Fibroblast of lung (primary cell): ENCODE results near the gene DAZAP2. TPM values are rescaled to one million over a fixed set of nuclear protein-coding genes. Genes with fewer than 3 reads are reported as not detected.

Experiments used
- DNase-seq, 2 donors: peaks; one replicate each; pipeline versions ENCODE4 v3.0.0 to v3.0.0-alpha.2; 2010; ENCODE audit warnings: low read depth in 2 of 2
- H2AFZ ChIP-seq: 2 replicates; pipeline ENCODE4 v1.5.1; 2012; ENCODE audit warnings: low read length, control low read depth, inconsistent platforms
- H3K27ac ChIP-seq: 2 replicates; pipeline ENCODE4 v1.5.1; 2011; ENCODE audit warnings: low read length, control low read depth; ENCODE audit not compliant: insufficient read depth
- H3K27me3 ChIP-seq: 2 replicates; pipeline ENCODE4 v1.5.1; 2011; ENCODE audit warnings: mild to moderate bottlenecking, low read length; ENCODE audit not compliant: control insufficient read depth, insufficient read depth
- H3K36me3 ChIP-seq: 2 replicates; pipeline ENCODE4 v1.5.1; 2011; ENCODE audit warnings: low read length; ENCODE audit not compliant: control insufficient read depth, insufficient read depth
- H3K4me1 ChIP-seq: 2 replicates; pipeline ENCODE4 v1.5.1; 2011; ENCODE audit warnings: low read length; ENCODE audit not compliant: control insufficient read depth, insufficient read depth; ENCODE audit errors: extremely low read depth
- H3K4me2 ChIP-seq: 2 replicates; pipeline ENCODE4 v1.5.1; 2011; ENCODE audit warnings: low read length, control low read depth; ENCODE audit not compliant: insufficient read depth; ENCODE audit errors: extremely low read depth
- H3K4me3 ChIP-seq, 4 experiments: fragments of 200-600 bp in 1 of 4; sonication (generic) in 1 of 4; replicated peaks in 1 of 4; 2 replicates each; pipeline ENCODE4 v1.5.1; 2011 to 2016; ENCODE audit warnings: low read length in 4 of 4, low read depth in 3 of 4, mild to moderate bottlenecking in 3 of 4, control low read depth in 2 of 4, inconsistent platforms in 1 of 4, mixed read lengths in 1 of 4; ENCODE audit not compliant: insufficient read depth in 1 of 4; ENCODE audit errors: control extremely low read depth in 1 of 4
- H3K79me2 ChIP-seq: 2 replicates; pipeline ENCODE4 v1.5.1; 2012; ENCODE audit warnings: mild to moderate bottlenecking, low read length, inconsistent platforms; ENCODE audit not compliant: control insufficient read depth, insufficient read depth
- H3K9ac ChIP-seq: 2 replicates; pipeline ENCODE4 v1.5.1; 2011; ENCODE audit warnings: mild to moderate bottlenecking, low read length, control low read depth; ENCODE audit not compliant: insufficient read depth
- H3K9me3 ChIP-seq: 2 replicates; pipeline ENCODE4 v1.5.1; 2012; ENCODE audit warnings: low read depth, low read length; ENCODE audit not compliant: control insufficient read depth, insufficient read depth
- H4K20me1 ChIP-seq: 2 replicates; pipeline ENCODE4 v1.5.1; 2011; ENCODE audit warnings: low read length; ENCODE audit not compliant: control insufficient read depth, insufficient read depth; ENCODE audit errors: extremely low read depth
- CTCF ChIP-seq, 2 donors: IDR thresholded peaks in 1 of 2; conservative IDR thresholded peaks in 1 of 2; 1 replicate in 1 of 2; 2 replicates in 1 of 2; pipeline ENCODE4 v1.5.1; 2011 to 2012; ENCODE audit warnings: low read length in 2 of 2, control low read depth in 1 of 2, inconsistent platforms in 1 of 2, low read depth in 1 of 2, mild to moderate bottlenecking in 1 of 2
- EZH2 ChIP-seq: IDR thresholded peaks from 2 replicates; pipeline ENCODE4 v1.5.1; 2012; ENCODE audit warnings: low read length, control low read depth, mild to moderate bottlenecking; ENCODE audit errors: missing control alignments
- polyA plus RNA-seq, 2 donors: library from polyadenylated mRNA; depleted of rRNA in 1 of 2; stranded (reverse) in 1 of 2; unstranded in 1 of 2; fragments of >200 nt; gene quantifications; 2 replicates each; pipeline ENCODE4 v1.2.1, GENCODE V29; 2011 to 2012; ENCODE audit warnings: missing spikeins in 1 of 2
- total RNA-seq: library from RNA; depleted of rRNA; stranded (reverse); fragments of >200 nt; gene quantifications from 2 replicates; pipeline ENCODE4 v1.2.1, GENCODE V29; 2014

Gene DAZAP2
- total and polyA plus RNA-seq, 2 donors (not counting 1 experiment from before 2014, with no cell fraction given) = 59.6 to 303 TPM

DNA sequence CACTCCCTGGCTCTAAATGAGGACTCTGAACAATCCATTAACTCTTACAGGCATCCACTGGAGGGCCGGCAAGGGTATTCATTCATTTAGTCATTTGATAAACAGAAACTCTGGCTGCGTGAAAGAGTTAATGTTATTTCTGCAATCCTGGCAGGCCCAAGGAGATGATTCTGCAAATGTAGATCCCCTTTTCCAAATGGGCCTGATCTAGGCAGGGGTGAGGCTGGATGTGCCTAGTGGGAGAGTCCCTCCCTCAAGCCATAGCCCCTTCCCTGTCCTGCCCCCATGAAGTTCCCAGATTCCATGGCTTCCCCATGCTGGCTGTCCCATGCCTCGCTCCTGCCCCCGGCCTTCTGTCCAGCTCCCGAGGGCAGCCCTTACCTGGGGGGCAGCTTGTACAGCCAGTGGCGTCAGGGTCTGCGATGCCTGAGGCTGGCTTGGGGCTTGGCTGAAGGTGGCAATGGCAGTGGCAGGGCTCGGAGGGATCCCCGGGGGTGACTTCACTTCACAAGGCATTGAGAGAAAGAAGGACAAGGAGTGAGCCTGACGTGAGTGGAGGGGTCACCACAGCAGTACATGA lies 39.2 kb upstream of the DAZAP2 start:
- Histone ChIP-seq H3K27me3 (no peaks in the 10 kb centered on the region), H3K4me1 (no peaks in the 10 kb centered on the region)

GRCh38 chr12:51200156-51200555 lies 38.5 kb upstream of the DAZAP2 start:
- no peaks in the 10 kb centered on the region for H3K36me3 ChIP-seq
- H3K9ac ChIP-seq = no peak overlapping the region
- H3K4me1 ChIP-seq = no peaks in the 10 kb centered on the region
- no peaks in the 10 kb centered on the region for H3K9me3 ChIP-seq
- H2AFZ ChIP-seq = no peak overlapping the region
- H3K79me2 ChIP-seq = no peaks in the 10 kb centered on the region
- TF ChIP-seq EZH2 = no peak
- TF ChIP-seq CTCF (conservative IDR thresholded peaks at IDR 0.05 in 1 of 2, IDR thresholded peaks at IDR 0.05 in 1 of 2; ENCODE audit: low read depth in 1 of 2, low read length in 2 of 2) = no peak
- H3K27me3 ChIP-seq = no peaks in the 10 kb centered on the region
- H3K27ac ChIP-seq = no peak overlapping the region
- H3K4me2 ChIP-seq = no peak overlapping the region
- no peak for DNase-seq
- H3K4me3 ChIP-seq = no peak overlapping the region
- H4K20me1 ChIP-seq = no peaks in the 10 kb centered on the region

More for the DNA sequence above, 39.2 kb upstream of the DAZAP2 start:
- no peak overlapping the region for H3K4me3 ChIP-seq
- no peak overlapping the region for H3K27ac ChIP-seq
- no peak for DNase-seq
- H3K9me3 ChIP-seq = no peaks in the 10 kb centered on the region
- H2AFZ ChIP-seq = no peak overlapping the region
- no peak for TF ChIP-seq EZH2
- TF ChIP-seq CTCF (conservative IDR thresholded peaks at IDR 0.05 in 1 of 2, IDR thresholded peaks at IDR 0.05 in 1 of 2; ENCODE audit: low read depth in 1 of 2, low read length in 2 of 2) = no peak
- no peaks in the 10 kb centered on the region for H3K36me3 ChIP-seq
- H3K4me2 ChIP-seq = no peak overlapping the region
- H3K79me2 ChIP-seq = no peaks in the 10 kb centered on the region
- no peaks in the 10 kb centered on the region for H4K20me1 ChIP-seq
- H3K9ac ChIP-seq = no peak overlapping the region

DNA sequence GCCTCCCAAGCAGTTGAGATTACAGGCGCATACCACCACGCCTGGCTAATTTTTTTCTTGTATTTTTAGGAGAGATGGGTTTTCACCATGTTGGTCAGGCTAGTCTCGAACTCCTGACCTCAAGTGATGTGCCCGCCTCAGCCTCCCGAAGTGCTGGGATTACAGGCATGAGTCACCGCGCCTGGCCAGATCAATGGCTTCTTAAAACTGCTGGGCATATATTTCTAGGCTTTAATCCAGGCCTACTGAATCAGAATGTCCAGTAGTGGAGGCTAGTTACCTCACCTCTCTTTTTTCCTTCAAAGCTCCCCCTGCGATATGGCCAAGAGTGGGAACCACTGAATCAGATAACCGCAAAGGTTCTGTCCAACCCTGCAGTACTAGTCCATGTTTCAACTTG lies 37.8 kb upstream of the DAZAP2 start:
- peak in 1 of 2 donors; percentile 24 for DNase-seq
- no peaks in the 10 kb centered on the region for H4K20me1 ChIP-seq

More for the DNA sequence above, 37.8 kb upstream of the DAZAP2 start:
- Histone ChIP-seq H3K27me3 (no peaks in the 10 kb centered on the region), H3K27ac (no peak overlapping the region), H3K4me3 (no peak overlapping the region), H3K9me3 (no peaks in the 10 kb centered on the region), H3K79me2 (no peaks in the 10 kb centered on the region), H3K9ac (no peak overlapping the region), H3K4me1 (no peaks in the 10 kb centered on the region), H3K4me2 (no peak overlapping the region), H3K36me3 (no peaks in the 10 kb centered on the region), H2AFZ (no peak overlapping the region)
- TF ChIP-seq CTCF (conservative IDR thresholded peaks at IDR 0.05 in 1 of 2, IDR thresholded peaks at IDR 0.05 in 1 of 2; ENCODE audit: low read depth in 1 of 2, low read length in 2 of 2) = no peak
- no peak for TF ChIP-seq EZH2
